Gastroesophageal sphincter (tissue), 3 donors: Measurements from ENCODE around the gene TTC13.

Source experiments
- EP300 ChIP-seq: sonication (generic); formaldehyde crosslinking; IDR thresholded peaks from one replicate; pipeline ENCODE4 v1.6.1; 2017; ENCODE audit warnings: antibody characterized with exemption, mild to moderate bottlenecking
- POLR2A ChIP-seq, 2 donors: fragments of 450-650 bp; IDR thresholded peaks; one replicate each; pipeline ENCODE4 v1.6.1; 2017; ENCODE audit warnings: antibody characterized with exemption in 2 of 2, mild to moderate bottlenecking in 2 of 2, moderate library complexity in 1 of 2
- POLR2AphosphoS5 ChIP-seq: sonication (generic); formaldehyde crosslinking; IDR thresholded peaks from one replicate; pipeline ENCODE4 v1.6.1; 2017; ENCODE audit warnings: antibody characterized with exemption
- TF ChIP-seq, protein P1 (sequence below), 4 experiments: fragments of 200-600 bp in 2 of 4; fragments of 450-650 bp in 2 of 4; sonication (generic) in 1 of 4; IDR thresholded peaks; one replicate each; pipeline ENCODE4 v1.5.1; 2017 to 2019; ENCODE audit warnings: antibody characterized with exemption in 4 of 4, mild to moderate bottlenecking in 2 of 4, moderate library complexity in 2 of 4

DNA sequence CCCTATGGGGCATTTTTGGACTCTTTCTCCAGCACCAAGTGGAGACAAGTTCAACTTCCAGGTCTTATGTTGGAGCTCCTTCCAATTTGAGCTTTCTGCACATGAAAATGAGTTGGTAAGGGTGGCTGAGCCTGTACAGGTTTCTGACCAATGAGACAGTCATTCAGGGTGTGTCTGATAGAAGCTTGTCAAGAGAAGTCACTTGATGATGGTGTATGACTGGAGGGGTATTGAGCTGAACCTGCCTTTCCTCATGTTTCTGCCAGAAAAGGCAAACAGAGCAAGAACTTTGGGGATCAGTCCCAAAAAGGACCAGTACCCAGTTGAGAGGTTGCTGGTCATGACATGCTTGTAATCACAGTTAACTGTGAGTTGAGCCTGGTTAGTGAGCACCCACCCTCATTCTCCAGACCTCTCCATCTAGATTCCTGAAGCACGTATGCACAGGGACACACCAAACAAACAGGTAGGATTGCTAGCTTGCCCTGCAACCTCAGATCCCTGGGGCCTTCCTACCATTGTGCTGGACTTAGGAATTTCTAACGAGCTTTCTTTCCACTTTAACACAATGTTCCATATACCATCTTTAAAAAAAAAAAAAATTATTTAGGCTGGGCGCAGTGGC lies 34.8 kb upstream of the TTC13 start:
- no peak for TF ChIP-seq POLR2A (IDR thresholded peaks at IDR 0.05)
- TF ChIP-seq, protein P1, sequence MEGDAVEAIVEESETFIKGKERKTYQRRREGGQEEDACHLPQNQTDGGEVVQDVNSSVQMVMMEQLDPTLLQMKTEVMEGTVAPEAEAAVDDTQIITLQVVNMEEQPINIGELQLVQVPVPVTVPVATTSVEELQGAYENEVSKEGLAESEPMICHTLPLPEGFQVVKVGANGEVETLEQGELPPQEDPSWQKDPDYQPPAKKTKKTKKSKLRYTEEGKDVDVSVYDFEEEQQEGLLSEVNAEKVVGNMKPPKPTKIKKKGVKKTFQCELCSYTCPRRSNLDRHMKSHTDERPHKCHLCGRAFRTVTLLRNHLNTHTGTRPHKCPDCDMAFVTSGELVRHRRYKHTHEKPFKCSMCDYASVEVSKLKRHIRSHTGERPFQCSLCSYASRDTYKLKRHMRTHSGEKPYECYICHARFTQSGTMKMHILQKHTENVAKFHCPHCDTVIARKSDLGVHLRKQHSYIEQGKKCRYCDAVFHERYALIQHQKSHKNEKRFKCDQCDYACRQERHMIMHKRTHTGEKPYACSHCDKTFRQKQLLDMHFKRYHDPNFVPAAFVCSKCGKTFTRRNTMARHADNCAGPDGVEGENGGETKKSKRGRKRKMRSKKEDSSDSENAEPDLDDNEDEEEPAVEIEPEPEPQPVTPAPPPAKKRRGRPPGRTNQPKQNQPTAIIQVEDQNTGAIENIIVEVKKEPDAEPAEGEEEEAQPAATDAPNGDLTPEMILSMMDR (IDR thresholded peaks at IDR 0.05) = no peak
- TF ChIP-seq EP300 = no peak
- no peak for TF ChIP-seq POLR2AphosphoS5
